ENCODE results near the gene TNIP2.

The TNIP2 gene

GRCh38 chr4:2714918-2715317 lies 41.2 kb downstream of the TNIP2 start:
- no peak for DNase-seq

- peak; percentile 16 for DNase-seq
These were observed 41.9 kb downstream of the TNIP2 start for GRCh38 chr4:2714061-2714770.

- DNase-seq = no peak
These were observed 42.8 kb downstream of the TNIP2 start for GRCh38 chr4:2713337-2713736.

GRCh38 chr4:2712261-2712842 lies 43.8 kb downstream of the TNIP2 start:
- DNase-seq = no peak

GRCh38 chr4:2702770-2703169 lies 53.4 kb downstream of the TNIP2 start:
- DNase-seq = no peak

GRCh38 chr4:2702361-2702760 lies 53.8 kb downstream of the TNIP2 start:
- DNase-seq = no peak

GRCh38 chr4:2700031-2700430 lies 56.1 kb downstream of the TNIP2 start:
- DNase-seq = no peak

- DNase-seq = no peak
These were observed 56.6 kb downstream of the TNIP2 start for GRCh38 chr4:2699534-2699933.

- DNase-seq = no peak
These were observed 57.1 kb downstream of the TNIP2 start for GRCh38 chr4:2698951-2699505.

- DNase-seq = no peak
These were observed 57.6 kb downstream of the TNIP2 start for GRCh38 chr4:2698504-2698903.

- no peak for DNase-seq
These were observed 58.1 kb downstream of the TNIP2 start for GRCh38 chr4:2697995-2698414.

- no peak for DNase-seq
These were observed 59.7 kb downstream of the TNIP2 start for GRCh38 chr4:2696423-2696822.

GRCh38 chr4:2695346-2696060 lies 60.6 kb downstream of the TNIP2 start:
- no peak for DNase-seq

GRCh38 chr4:2694691-2695090 lies 61.4 kb downstream of the TNIP2 start:
- no peak for DNase-seq

GRCh38 chr4:2691952-2692435 lies 64.1 kb downstream of the TNIP2 start:
- DNase-seq = no peak

Measured in activated gamma-delta T cell treated with Interleukin-2 at 50 U/mL for 16 hours (primary cell).